ENCODE results near the gene TNK2.

The TNK2 gene

GRCh38 chr3:195828762-195829161 lies 79.6 kb downstream of the TNK2 start:
- TF ChIP-seq GATA3 (IDR thresholded peaks at IDR 0.05; ENCODE audit: low read depth, low read length), result no peak
- no peak for TF ChIP-seq GATA2 (IDR thresholded peaks at IDR 0.05; ENCODE audit: low read depth, low read length)

- TF ChIP-seq GATA3 (IDR thresholded peaks at IDR 0.05; ENCODE audit: low read depth, low read length), result no peak
- TF ChIP-seq GATA2 (IDR thresholded peaks at IDR 0.05; ENCODE audit: low read depth, low read length), result no peak
Measured at GRCh38 chr3:195825857-195826804, 82.2 kb downstream of the TNK2 start.

- TF ChIP-seq GATA2 (IDR thresholded peaks at IDR 0.05; ENCODE audit: low read depth, low read length), result no peak
- no peak for TF ChIP-seq GATA3 (IDR thresholded peaks at IDR 0.05; ENCODE audit: low read depth, low read length)
Measured at GRCh38 chr3:195825191-195825588, 83.2 kb downstream of the TNK2 start.

GRCh38 chr3:195823999-195824398 lies 84.4 kb downstream of the TNK2 start:
- TF ChIP-seq GATA3 (IDR thresholded peaks at IDR 0.05; ENCODE audit: low read depth, low read length) (no peak), GATA2 (IDR thresholded peaks at IDR 0.05; ENCODE audit: low read depth, low read length) (no peak)

GRCh38 chr3:195823280-195823679 lies 85.1 kb downstream of the TNK2 start:
- TF ChIP-seq GATA3 (IDR thresholded peaks at IDR 0.05; ENCODE audit: low read depth, low read length), result no peak

- TF ChIP-seq GATA3 (IDR thresholded peaks at IDR 0.05; ENCODE audit: low read depth, low read length) (no peak), GATA2 (IDR thresholded peaks at IDR 0.05; ENCODE audit: low read depth, low read length) (no peak)
Measured at GRCh38 chr3:195822131-195822696, 86.1 kb downstream of the TNK2 start.

- no peak for TF ChIP-seq GATA3 (IDR thresholded peaks at IDR 0.05; ENCODE audit: low read depth, low read length)
Measured at GRCh38 chr3:195821403-195822130, 86.8 kb downstream of the TNK2 start.

- no peak for TF ChIP-seq GATA2 (IDR thresholded peaks at IDR 0.05; ENCODE audit: low read depth, low read length)
- no peak for TF ChIP-seq GATA3 (IDR thresholded peaks at IDR 0.05; ENCODE audit: low read depth, low read length)
Measured at GRCh38 chr3:195820901-195821300, 87.5 kb downstream of the TNK2 start.

- TF ChIP-seq GATA2 (IDR thresholded peaks at IDR 0.05; ENCODE audit: low read depth, low read length) (no peak), GATA3 (IDR thresholded peaks at IDR 0.05; ENCODE audit: low read depth, low read length) (no peak)
Measured at GRCh38 chr3:195820186-195820585, 88.2 kb downstream of the TNK2 start.

- no peak for TF ChIP-seq GATA3 (IDR thresholded peaks at IDR 0.05; ENCODE audit: low read depth, low read length)
- no peak for TF ChIP-seq GATA2 (IDR thresholded peaks at IDR 0.05; ENCODE audit: low read depth, low read length)
Measured at GRCh38 chr3:195818301-195818700, 90.0 kb downstream of the TNK2 start.

- TF ChIP-seq GATA3 (IDR thresholded peaks at IDR 0.05; ENCODE audit: low read depth, low read length), result no peak
- TF ChIP-seq GATA2 (IDR thresholded peaks at IDR 0.05; ENCODE audit: low read depth, low read length), result no peak
Measured at GRCh38 chr3:195817578-195818135, 90.7 kb downstream of the TNK2 start.

- no peak for TF ChIP-seq GATA2 (IDR thresholded peaks at IDR 0.05; ENCODE audit: low read depth, low read length)
- TF ChIP-seq GATA3 (IDR thresholded peaks at IDR 0.05; ENCODE audit: low read depth, low read length), result no peak
Measured at GRCh38 chr3:195815169-195815771, 93.1 kb downstream of the TNK2 start.

- no peak for TF ChIP-seq GATA2 (IDR thresholded peaks at IDR 0.05; ENCODE audit: low read depth, low read length)
- no peak for TF ChIP-seq GATA3 (IDR thresholded peaks at IDR 0.05; ENCODE audit: low read depth, low read length)
Measured at GRCh38 chr3:195813916-195814640, 94.3 kb downstream of the TNK2 start.
